ENCODE data around the gene WDR47. TPM values are rescaled to one million over a fixed set of nuclear protein-coding genes. Genes with fewer than 3 reads are reported as not detected.
"Not testable (repeated sequence)": the region's sequence is repeated elsewhere in the genome, so short reads cannot be mapped to it uniquely, and the experiment has no call there.

WDR47 gene
- total RNA-seq, 2 experiments from 2014 or later: 16.2 to 18.7 TPM

GRCh38 chr1:109024646-109025045 is 17.3 kb downstream of the WDR47 start:
- TF ChIP-seq, protein P1, sequence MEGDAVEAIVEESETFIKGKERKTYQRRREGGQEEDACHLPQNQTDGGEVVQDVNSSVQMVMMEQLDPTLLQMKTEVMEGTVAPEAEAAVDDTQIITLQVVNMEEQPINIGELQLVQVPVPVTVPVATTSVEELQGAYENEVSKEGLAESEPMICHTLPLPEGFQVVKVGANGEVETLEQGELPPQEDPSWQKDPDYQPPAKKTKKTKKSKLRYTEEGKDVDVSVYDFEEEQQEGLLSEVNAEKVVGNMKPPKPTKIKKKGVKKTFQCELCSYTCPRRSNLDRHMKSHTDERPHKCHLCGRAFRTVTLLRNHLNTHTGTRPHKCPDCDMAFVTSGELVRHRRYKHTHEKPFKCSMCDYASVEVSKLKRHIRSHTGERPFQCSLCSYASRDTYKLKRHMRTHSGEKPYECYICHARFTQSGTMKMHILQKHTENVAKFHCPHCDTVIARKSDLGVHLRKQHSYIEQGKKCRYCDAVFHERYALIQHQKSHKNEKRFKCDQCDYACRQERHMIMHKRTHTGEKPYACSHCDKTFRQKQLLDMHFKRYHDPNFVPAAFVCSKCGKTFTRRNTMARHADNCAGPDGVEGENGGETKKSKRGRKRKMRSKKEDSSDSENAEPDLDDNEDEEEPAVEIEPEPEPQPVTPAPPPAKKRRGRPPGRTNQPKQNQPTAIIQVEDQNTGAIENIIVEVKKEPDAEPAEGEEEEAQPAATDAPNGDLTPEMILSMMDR (IDR thresholded peaks at IDR 0.05): no peak
- Mint-ChIP-seq H3K36me3 (ENCODE audit: low read depth) (peaks cover 32% of the 10 kb centered on the region), H3K4me1 (ENCODE audit: low read depth) (peaks cover 6% of the 10 kb centered on the region), H3K27me3 (no peaks in the 10 kb centered on the region), H3K27ac (no peak overlapping the region), H3K4me3 (no peak overlapping the region), H3K9me3 (no peaks in the 10 kb centered on the region)
- Histone ChIP-seq H3K36me3 (ENCODE audit: insufficient read depth, low read length) (peaks cover 5% of the 10 kb centered on the region), H3K27ac (ENCODE audit: low read depth in 1 of 2, low read length in 2 of 2) (no peak overlapping the region), H3K4me3 (ENCODE audit: low read length) (no peak overlapping the region), H3K9me3 (ENCODE audit: control insufficient read depth in 1 of 2, insufficient read depth in 1 of 2, low read length in 2 of 2) (no peaks in the 10 kb centered on the region), H3K4me1 (ENCODE audit: insufficient read depth, low read length) (no peaks in the 10 kb centered on the region), H3K27me3 (ENCODE audit: control insufficient read depth in 1 of 2, insufficient read depth in 2 of 2, low read length in 2 of 2) (no peaks in the 10 kb centered on the region)
- ChIA-PET CTCF (no interaction called here), POLR2A (no interaction called here)
- intact Hi-C loops (cut with DNase I, micrococcal nuclease): no loop called here
- DNase-seq (no peak), ATAC-seq (ENCODE audit: poor library complexity) (no peak)

DNA sequence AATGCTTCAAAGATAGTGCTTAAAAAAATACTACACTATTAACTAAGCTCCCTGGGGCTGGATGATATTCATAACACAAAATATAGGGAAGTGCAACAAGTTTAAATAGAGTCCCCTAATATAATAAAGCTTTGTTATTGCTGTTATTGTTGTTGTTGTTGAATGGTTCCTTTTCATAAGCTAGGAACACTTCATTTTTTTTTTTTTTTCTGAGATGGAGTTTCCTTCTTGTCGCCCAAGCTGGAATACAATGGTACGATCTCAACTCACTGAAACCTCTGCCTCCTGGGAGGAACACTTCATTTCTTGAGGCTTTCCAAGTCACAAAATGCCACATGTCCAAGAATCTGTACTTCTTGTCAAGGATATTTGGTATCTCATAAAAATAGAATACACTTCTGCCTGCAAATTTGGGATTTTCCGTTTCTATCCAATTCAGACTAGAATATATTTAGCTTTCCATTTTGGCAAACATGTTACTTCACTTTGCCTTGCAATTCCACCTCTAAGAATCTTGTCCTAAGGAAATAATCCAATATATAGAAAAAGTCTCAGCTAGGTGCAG is 21.1 kb downstream of the WDR47 start:
- DNase-seq (no peak), ATAC-seq (ENCODE audit: poor library complexity) (no peak)
- Mint-ChIP-seq H3K9me3 (no peaks in the 10 kb centered on the region), H3K27ac (no peak overlapping the region), H3K4me3 (no peak overlapping the region), H3K36me3 (ENCODE audit: low read depth) (peaks cover 53% of the 10 kb centered on the region), H3K27me3 (no peaks in the 10 kb centered on the region), H3K4me1 (ENCODE audit: low read depth) (peaks cover 6% of the 10 kb centered on the region)
- Histone ChIP-seq H3K27ac (ENCODE audit: low read depth in 1 of 2, low read length in 2 of 2) (no peak overlapping the region), H3K4me1 (ENCODE audit: insufficient read depth, low read length) (no peaks in the 10 kb centered on the region), H3K4me3 (ENCODE audit: low read length) (no peak overlapping the region), H3K27me3 (ENCODE audit: control insufficient read depth in 1 of 2, insufficient read depth in 2 of 2, low read length in 2 of 2) (no peaks in the 10 kb centered on the region), H3K36me3 (ENCODE audit: insufficient read depth, low read length) (peaks cover 23% of the 10 kb centered on the region), H3K9me3 (ENCODE audit: control insufficient read depth in 1 of 2, insufficient read depth in 1 of 2, low read length in 2 of 2) (peaks cover 0 to 3% of the 10 kb centered on the region in 2 experiments)
- TF ChIP-seq, protein P1 (IDR thresholded peaks at IDR 0.05): no peak
- intact Hi-C loops (cut with DNase I, micrococcal nuclease): no loop called here
- ChIA-PET POLR2A (no interaction called here), CTCF (interaction anchor here (0.8 kb wide), 1 partner anchor 14 kb away, joined by 3 read pairs; no protein-coding TSS in a partner anchor)

GRCh38 chr1:109017719-109018118 is 24.2 kb downstream of the WDR47 start:
- H3K9me3 ChIP-seq (ENCODE audit: control insufficient read depth in 1 of 2, insufficient read depth in 1 of 2, low read length in 2 of 2); H3K9me3 Mint-ChIP-seq; DNase-seq; intact Hi-C loops (cut with DNase I, micrococcal nuclease); H3K4me1 Mint-ChIP-seq (ENCODE audit: low read depth); H3K4me1 ChIP-seq (ENCODE audit: insufficient read depth, low read length); POLR2A ChIA-PET; H3K27me3 ChIP-seq (ENCODE audit: control insufficient read depth in 1 of 2, insufficient read depth in 2 of 2, low read length in 2 of 2); H3K27me3 Mint-ChIP-seq; ATAC-seq (ENCODE audit: poor library complexity); H3K4me3 Mint-ChIP-seq; H3K27ac ChIP-seq (ENCODE audit: low read depth in 1 of 2, low read length in 2 of 2); CTCF ChIA-PET; H3K4me3 ChIP-seq (ENCODE audit: low read length); H3K27ac Mint-ChIP-seq: not testable (repeated sequence)
- peaks cover 27% of the 10 kb centered on the region for H3K36me3 ChIP-seq (ENCODE audit: insufficient read depth, low read length)
- H3K36me3 Mint-ChIP-seq (ENCODE audit: low read depth): peaks cover 58% of the 10 kb centered on the region

DNA sequence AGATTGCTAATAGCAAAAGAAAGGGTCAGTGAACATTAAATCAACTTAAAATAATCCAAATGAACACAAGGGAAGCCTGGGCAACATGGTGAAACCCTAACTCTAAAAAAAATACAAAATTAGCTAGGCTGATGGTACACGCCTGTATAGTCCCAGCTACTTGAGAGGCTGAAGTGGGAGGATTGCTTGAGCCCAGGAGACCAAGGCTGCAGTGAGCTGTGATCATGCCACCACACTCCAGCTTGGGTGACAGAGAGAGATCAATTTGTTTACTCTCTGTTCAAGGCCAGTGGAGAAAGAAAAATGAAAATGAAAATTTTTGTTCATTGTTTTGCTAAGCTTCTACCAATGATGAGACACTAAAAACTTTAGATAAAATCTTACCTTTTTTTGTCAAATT is 24.8 kb downstream of the WDR47 start:
- Mint-ChIP-seq H3K27me3 (no peaks in the 10 kb centered on the region), H3K4me1 (ENCODE audit: low read depth) (no peaks in the 10 kb centered on the region), H3K4me3 (no peak overlapping the region), H3K27ac (no peak overlapping the region), H3K9me3 (no peaks in the 10 kb centered on the region), H3K36me3 (ENCODE audit: low read depth) (peaks cover 58% of the 10 kb centered on the region)
- Histone ChIP-seq H3K36me3 (ENCODE audit: insufficient read depth, low read length) (peaks cover 30% of the 10 kb centered on the region), H3K4me1 (ENCODE audit: insufficient read depth, low read length) (no peaks in the 10 kb centered on the region), H3K27me3 (ENCODE audit: control insufficient read depth in 1 of 2, insufficient read depth in 2 of 2, low read length in 2 of 2) (no peaks in the 10 kb centered on the region), H3K27ac (ENCODE audit: low read depth in 1 of 2, low read length in 2 of 2) (no peak overlapping the region), H3K4me3 (ENCODE audit: low read length) (no peak overlapping the region), H3K9me3 (ENCODE audit: control insufficient read depth in 1 of 2, insufficient read depth in 1 of 2, low read length in 2 of 2) (peaks cover 0 to 3% of the 10 kb centered on the region in 2 experiments)
- intact Hi-C loops (cut with DNase I, micrococcal nuclease): no loop called here
- DNase-seq: no peak
- ChIA-PET POLR2A (interaction anchor here (0.7 kb wide), 1 partner anchor 83 kb away, joined by 3 read pairs; no protein-coding TSS in a partner anchor), CTCF (no interaction called here)
- no peak for ATAC-seq (ENCODE audit: poor library complexity)
- TF ChIP-seq, protein P1 (IDR thresholded peaks at IDR 0.05): no peak

All from CD4-positive, alpha-beta T cell (primary cell).